ENCODE data around the gene ADORA2A.

The ADORA2A gene

DNA sequence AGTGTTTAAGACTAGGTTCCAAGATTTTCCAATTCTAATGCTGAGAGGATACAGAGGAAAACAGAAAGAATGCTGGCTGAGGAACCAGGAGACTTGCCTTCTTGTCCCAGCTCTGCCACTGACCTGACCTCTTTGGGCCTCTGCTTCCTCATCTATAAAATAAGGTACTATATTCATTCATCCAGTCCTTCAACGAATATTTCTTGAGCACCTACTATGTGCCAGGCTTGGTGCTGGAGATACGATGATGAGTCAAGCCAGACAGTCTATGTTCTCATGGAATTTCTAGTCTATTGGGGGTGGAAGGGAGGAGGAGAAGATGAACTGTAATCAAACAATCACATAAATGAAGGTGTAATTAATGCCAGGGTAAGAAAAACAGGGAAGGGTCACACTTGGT lies 39.9 kb downstream of the ADORA2A start:
- no peak overlapping the region for H3K4me3 ChIP-seq (ENCODE audit: low read depth, low read length)
- no peak for TF ChIP-seq CTCF (IDR thresholded peaks at IDR 0.05; ENCODE audit: insufficient read depth, low read depth, low read length, missing control alignments)
- DNase-seq (ENCODE audit: low read depth), result no peak

DNA sequence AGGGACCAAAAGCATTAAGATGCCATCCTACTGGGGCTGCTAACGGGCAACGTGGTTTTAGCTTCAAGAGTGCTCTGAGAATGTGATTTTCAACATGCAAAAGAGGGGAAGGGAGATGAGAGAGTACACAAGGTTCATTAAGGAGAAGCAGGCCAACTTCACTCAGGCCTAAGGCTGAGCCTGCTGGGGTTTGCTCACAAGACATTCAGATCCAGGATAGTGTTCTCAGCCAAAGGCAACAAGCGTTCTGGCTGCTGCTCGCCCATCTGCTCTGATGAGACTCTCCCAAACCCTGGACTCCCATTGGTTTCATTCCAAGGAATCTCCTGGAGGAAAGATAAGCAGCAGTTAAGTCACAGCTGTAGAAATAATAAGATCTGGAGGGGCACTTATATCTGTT lies 44.2 kb downstream of the ADORA2A start:
- TF ChIP-seq CTCF (IDR thresholded peaks at IDR 0.05; ENCODE audit: insufficient read depth, low read depth, low read length, missing control alignments), result no peak
- DNase-seq (ENCODE audit: low read depth), result no peak

GRCh38 chr22:24473284-24473683 lies 45.9 kb downstream of the ADORA2A start:
- no peak for DNase-seq (ENCODE audit: low read depth)
- no peak for TF ChIP-seq CTCF (IDR thresholded peaks at IDR 0.05; ENCODE audit: insufficient read depth, low read depth, low read length, missing control alignments)
- H3K4me3 ChIP-seq (ENCODE audit: low read depth, low read length), result no peak overlapping the region

More for the DNA sequence above, 44.2 kb downstream of the ADORA2A start:
- H3K4me3 ChIP-seq (ENCODE audit: low read depth, low read length), result no peak overlapping the region

DNA sequence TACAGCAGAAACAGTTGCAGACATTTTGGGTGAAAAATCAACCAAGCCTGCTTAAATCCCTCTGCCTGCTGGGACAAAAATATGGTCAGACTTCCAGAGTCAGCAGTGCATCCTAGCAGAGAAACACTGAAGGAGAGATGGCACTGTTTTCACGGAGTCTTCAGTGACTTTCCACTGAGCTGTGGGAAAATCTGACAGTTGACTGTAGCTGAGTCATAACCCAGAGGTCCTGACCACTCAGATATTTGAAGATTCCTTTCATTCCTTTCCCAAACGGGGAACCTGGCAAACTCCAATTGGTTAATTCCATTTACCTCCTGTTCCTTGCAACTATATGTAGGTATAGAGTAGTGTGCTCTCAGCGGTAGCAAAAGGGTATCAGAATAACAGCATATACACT lies 46.8 kb downstream of the ADORA2A start:
- no peak for TF ChIP-seq CTCF (IDR thresholded peaks at IDR 0.05; ENCODE audit: insufficient read depth, low read depth, low read length, missing control alignments)
- no peak for DNase-seq (ENCODE audit: low read depth)
- no peak overlapping the region for H3K4me3 ChIP-seq (ENCODE audit: low read depth, low read length)

DNA sequence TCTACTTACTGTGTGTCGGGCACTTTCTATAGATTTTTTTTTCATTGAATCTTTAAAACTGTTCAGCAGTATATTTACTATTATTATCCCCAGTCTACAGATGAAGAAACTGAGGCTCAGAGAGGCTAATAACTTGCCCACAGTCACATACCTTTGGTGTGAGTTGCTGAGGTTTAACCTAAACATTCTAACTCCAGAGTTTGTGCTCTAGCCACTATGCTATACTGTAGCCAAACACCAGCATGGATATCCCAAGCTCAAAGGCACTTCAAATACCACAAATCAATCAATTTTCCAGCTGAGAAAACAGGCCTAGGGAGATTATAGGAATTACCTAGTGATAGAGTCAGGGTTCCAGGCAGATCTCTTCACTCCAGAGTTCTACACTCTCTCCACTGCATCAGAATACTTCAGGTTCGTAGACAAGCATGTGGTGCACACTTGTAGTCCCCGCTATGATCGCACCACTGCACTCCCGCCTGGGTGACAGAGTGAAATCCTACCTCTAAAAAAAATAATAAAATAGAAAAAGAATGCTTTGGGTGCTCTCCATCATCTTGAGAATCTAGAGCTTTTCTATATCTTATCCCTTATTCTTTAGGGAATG lies 47.4 kb downstream of the ADORA2A start:
- no peak for TF ChIP-seq CTCF (IDR thresholded peaks at IDR 0.05; ENCODE audit: insufficient read depth, low read depth, low read length, missing control alignments)
- no peak for DNase-seq (ENCODE audit: low read depth)
- H3K4me3 ChIP-seq (ENCODE audit: low read depth, low read length), result no peak overlapping the region

DNA sequence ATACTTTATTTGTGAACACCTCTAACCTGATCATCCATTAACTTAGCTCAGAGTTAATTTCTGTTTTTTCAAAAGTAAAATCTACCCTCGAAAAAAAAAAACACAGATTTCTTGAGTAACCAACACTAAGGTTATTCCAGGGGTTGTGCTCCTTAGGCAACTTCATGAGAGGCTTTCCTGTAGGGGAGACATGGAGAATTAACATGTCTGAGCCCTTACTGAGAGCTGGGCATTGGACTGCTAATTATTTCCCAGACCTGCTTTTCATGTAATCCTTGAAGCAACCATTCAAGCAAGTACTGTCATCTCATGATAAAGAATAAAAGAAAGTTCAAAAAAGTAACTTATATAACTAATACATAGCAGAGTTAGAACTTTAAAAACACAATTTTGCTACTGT lies 54.2 kb downstream of the ADORA2A start:
- TF ChIP-seq CTCF (IDR thresholded peaks at IDR 0.05; ENCODE audit: insufficient read depth, low read depth, low read length, missing control alignments), result no peak
- no peak overlapping the region for H3K4me3 ChIP-seq (ENCODE audit: low read depth, low read length)
- DNase-seq (ENCODE audit: low read depth), result no peak

- no peak for TF ChIP-seq CTCF (IDR thresholded peaks at IDR 0.05; ENCODE audit: insufficient read depth, low read depth, low read length, missing control alignments)
- DNase-seq (ENCODE audit: low read depth), result no peak
These were observed 55.2 kb downstream of the ADORA2A start for GRCh38 chr22:24482575-24482974.

More at GRCh38 chr22:24482575-24482974, 55.2 kb downstream of the ADORA2A start:
- H3K4me3 ChIP-seq (ENCODE audit: low read depth, low read length), result no peak overlapping the region
